ENCODE measurements around the gene TEAD2.

TEAD2 gene

GRCh38 chr19:49391581-49392399 lies 29.6 kb upstream of the TEAD2 start:
- TF ChIP-seq CEBPB (IDR thresholded peaks at IDR 0.05) = no peak
- TF ChIP-seq RAD21 (IDR thresholded peaks at IDR 0.05; ENCODE audit: low read depth) = peak; percentile 100

DNA sequence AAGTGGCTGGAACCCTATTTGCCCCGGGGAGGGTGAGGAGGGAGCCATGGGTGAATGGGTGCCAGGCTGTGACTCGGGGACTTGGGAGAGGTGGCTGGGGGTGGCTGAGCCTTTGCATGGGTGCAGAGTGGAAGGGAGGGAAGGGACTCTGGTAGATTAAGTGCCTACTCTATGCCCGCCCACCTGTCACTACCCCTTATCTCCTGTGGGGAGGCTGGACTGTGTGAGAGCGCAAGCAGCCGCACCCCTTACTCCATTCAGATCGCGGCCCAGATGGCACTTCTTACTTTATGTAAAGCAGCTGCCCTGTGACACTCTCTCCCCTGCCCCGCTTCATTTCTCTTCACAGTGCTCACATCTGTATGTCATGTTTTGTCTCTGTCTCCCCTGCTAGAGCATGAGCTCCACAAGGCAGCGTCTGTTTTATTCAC lies 28.7 kb upstream of the TEAD2 start:
- TF ChIP-seq TCF12 (IDR thresholded peaks at IDR 0.05; ENCODE audit: low read depth) (no peak), ZBTB7A (IDR thresholded peaks at IDR 0.05; ENCODE audit: low read depth) (no peak)
- TF ChIP-seq, protein P1, sequence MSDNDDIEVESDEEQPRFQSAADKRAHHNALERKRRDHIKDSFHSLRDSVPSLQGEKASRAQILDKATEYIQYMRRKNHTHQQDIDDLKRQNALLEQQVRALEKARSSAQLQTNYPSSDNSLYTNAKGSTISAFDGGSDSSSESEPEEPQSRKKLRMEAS (IDR thresholded peaks at IDR 0.05) = no peak

DNA sequence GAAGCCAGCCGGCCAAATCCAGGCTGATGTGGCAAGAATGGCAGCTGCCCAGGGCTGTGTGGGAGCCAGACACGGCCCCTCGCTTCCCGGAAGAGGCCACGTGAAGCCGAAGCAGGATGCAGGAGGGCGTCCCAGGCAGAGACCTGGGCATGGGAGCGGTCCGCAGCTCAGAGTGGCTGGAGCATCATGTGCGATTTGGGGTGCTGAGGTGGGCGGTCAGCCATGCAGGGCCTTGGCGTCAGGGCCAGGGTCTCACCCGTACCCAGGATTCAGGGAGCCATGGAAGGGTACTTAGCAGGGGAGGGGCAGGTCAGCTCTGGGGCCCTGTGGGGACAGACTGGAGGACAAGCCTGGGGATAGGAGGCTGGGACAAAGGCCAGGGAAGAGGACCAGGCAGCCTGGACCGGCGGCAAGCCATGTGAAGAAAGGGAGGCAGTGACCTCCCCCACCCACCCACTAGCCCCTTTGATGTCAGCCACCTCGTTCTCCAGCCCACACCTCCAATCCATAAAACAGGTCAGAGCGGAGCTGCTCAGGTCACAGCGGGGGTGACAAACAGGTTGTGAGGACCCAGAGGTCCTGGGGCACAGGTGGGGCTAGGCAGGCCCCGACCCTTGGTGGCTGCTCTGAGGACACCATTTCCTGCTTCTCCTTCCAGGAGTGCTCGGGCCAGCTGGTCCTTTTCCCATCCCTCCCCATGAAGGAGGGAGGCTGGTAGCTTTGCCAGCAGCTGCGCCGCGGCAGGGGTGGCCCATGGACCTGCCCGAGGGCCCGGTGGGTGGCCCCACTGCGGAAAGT lies 28.1 kb upstream of the TEAD2 start:
- TF ChIP-seq, protein P1 (IDR thresholded peaks at IDR 0.05) = no peak

DNA sequence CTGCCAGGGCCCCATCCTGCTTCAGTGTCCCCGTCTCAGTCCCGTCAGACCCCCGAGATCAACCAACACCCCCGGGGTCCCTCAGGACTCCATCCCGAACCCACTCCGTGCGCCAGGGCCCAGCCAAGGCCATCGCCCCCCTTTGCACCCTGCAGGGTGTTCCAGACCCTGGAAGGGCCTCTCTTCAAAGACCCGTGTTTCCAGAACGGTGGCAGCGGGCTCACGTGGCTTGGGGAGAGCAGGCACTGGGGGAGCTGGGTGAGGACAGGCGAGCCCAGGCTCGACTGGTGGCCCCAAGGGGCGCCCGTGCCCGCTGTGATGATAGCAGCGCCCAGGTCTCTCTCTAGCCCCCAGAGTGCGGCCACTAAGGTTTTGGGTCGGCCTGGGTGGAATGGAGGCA lies 27.2 kb upstream of the TEAD2 start:
- TF ChIP-seq NFIC (IDR thresholded peaks at IDR 0.05) (no peak), EP300 (IDR thresholded peaks at IDR 0.05; ENCODE audit: borderline replicate concordance) (no peak), CREB1 (IDR thresholded peaks at IDR 0.05; ENCODE audit: low read depth) (no peak), CEBPB (IDR thresholded peaks at IDR 0.05) (no peak)

GRCh38 chr19:49387936-49388372 lies 25.7 kb upstream of the TEAD2 start, which contains the start of gene KASH5:
KASH5 (plus strand) TSS chr19:49388249; CDS start chr19:49390884, 2,635 bp downstream.
- TF ChIP-seq ZBTB7A (IDR thresholded peaks at IDR 0.05; ENCODE audit: low read depth) = peak; percentile 33; the same call in 1 of the 2 replicates
- peak; percentile 53; the same call in 1 of the 2 replicates for TF ChIP-seq YY1 (IDR thresholded peaks at IDR 0.05; ENCODE audit: low read depth)
- no peak for TF ChIP-seq EP300 (IDR thresholded peaks at IDR 0.05; ENCODE audit: borderline replicate concordance)
- TF ChIP-seq CREB1 (IDR thresholded peaks at IDR 0.05; ENCODE audit: low read depth) = no peak
- no peak for TF ChIP-seq FOXM1 (IDR thresholded peaks at IDR 0.05; ENCODE audit: borderline replicate concordance, low read depth)
- no peak for TF ChIP-seq NFIC (IDR thresholded peaks at IDR 0.05)
- no peak for TF ChIP-seq TEAD4 (IDR thresholded peaks at IDR 0.05)
- TF ChIP-seq TCF12 (IDR thresholded peaks at IDR 0.05; ENCODE audit: low read depth) = 0 out of 2 replicates have a peak, but pooled peaks have one; percentile 29
- TF ChIP-seq, protein P1 (IDR thresholded peaks at IDR 0.05) = peak; percentile 98
- TF ChIP-seq, protein P2, sequence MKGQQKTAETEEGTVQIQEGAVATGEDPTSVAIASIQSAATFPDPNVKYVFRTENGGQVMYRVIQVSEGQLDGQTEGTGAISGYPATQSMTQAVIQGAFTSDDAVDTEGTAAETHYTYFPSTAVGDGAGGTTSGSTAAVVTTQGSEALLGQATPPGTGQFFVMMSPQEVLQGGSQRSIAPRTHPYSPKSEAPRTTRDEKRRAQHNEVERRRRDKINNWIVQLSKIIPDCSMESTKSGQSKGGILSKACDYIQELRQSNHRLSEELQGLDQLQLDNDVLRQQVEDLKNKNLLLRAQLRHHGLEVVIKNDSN (IDR thresholded peaks at IDR 0.05) = no peak
- TF ChIP-seq RAD21 (IDR thresholded peaks at IDR 0.05; ENCODE audit: low read depth) = no peak
- 0 out of 2 replicates have a peak, but pooled peaks have one; percentile 11 for TF ChIP-seq EGR1 (IDR thresholded peaks at IDR 0.05)
- TF ChIP-seq TAF1 (IDR thresholded peaks at IDR 0.05; ENCODE audit: low read depth) = no peak; the same call in 1 of the 2 replicates
- TF ChIP-seq CEBPB (IDR thresholded peaks at IDR 0.05) = no peak
- no peak for TF ChIP-seq REST (IDR thresholded peaks at IDR 0.05; ENCODE audit: low read depth)

DNA sequence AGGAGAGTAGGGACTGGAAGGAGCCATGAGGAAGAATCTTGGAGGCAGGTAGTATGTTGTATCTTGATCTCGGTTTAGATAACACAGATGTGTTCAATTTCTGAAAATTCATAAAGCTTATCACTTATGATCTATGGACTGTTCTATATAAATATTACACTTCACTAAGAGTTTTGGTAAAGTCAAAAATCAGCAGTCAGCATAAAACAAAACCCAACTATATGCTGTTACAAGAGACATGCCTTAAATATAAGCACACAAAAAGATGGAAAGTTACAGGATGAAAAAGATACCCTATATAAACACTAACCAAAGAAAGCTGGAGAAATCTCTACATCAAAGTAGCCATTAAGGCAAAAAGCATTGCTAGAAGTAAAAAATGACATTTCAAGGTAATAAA lies 21.4 kb upstream of the TEAD2 start:
- TF ChIP-seq FOXM1 (IDR thresholded peaks at IDR 0.05; ENCODE audit: borderline replicate concordance, low read depth) (no peak), CREB1 (IDR thresholded peaks at IDR 0.05; ENCODE audit: low read depth) (no peak), ZBTB7A (IDR thresholded peaks at IDR 0.05; ENCODE audit: low read depth) (no peak), NFIC (IDR thresholded peaks at IDR 0.05) (no peak), TAF1 (IDR thresholded peaks at IDR 0.05; ENCODE audit: low read depth) (no peak), TCF12 (IDR thresholded peaks at IDR 0.05; ENCODE audit: low read depth) (no peak), EP300 (IDR thresholded peaks at IDR 0.05; ENCODE audit: borderline replicate concordance) (no peak), RAD21 (IDR thresholded peaks at IDR 0.05; ENCODE audit: low read depth) (no peak), TEAD4 (IDR thresholded peaks at IDR 0.05) (no peak), EGR1 (IDR thresholded peaks at IDR 0.05) (no peak), REST (IDR thresholded peaks at IDR 0.05; ENCODE audit: low read depth) (no peak), YY1 (IDR thresholded peaks at IDR 0.05; ENCODE audit: low read depth) (no peak), CEBPB (IDR thresholded peaks at IDR 0.05) (no peak)
- TF ChIP-seq, protein P1 (IDR thresholded peaks at IDR 0.05) = no peak
- TF ChIP-seq, protein P2 (IDR thresholded peaks at IDR 0.05) = no peak
